SK-N-SH treated with all-trans-retinoic acid at 6 μM for 48 hours (cell line): ENCODE measurements around the gene IRAK4.

Experiments
- ATAC-seq: fragments of 200-7000 bp; cut with Tn5 transposase; 3 replicates; pipeline ENCODE4 v1.9.1; 2020; ENCODE audit warnings: mild to moderate bottlenecking, moderate library complexity
- ARNTL ChIP-seq: fragments of 450-650 bp; formaldehyde crosslinking; IDR thresholded peaks from 2 replicates; pipeline ENCODE4 v1.5.0; 2020; ENCODE audit warnings: low read depth, mild to moderate bottlenecking, moderate library complexity, borderline replicate concordance
- BACH2 ChIP-seq: fragments of 250-450 bp; sonication (Bioruptor Pico); IDR thresholded peaks from 2 replicates; pipeline ENCODE4 v1.9.0; 2021; ENCODE audit warnings: mild to moderate bottlenecking, borderline replicate concordance
- CREB5 ChIP-seq: fragments of 250-450 bp; sonication (Bioruptor Pico); IDR thresholded peaks from 2 replicates; pipeline ENCODE4 v1.5.1; 2020; ENCODE audit warnings: low read depth, mild to moderate bottlenecking, moderate library complexity
- CSDC2 ChIP-seq: fragments of 250-450 bp; sonication (Bioruptor Pico); IDR thresholded peaks from 2 replicates; pipeline ENCODE4 v1.5.0; 2020; ENCODE audit warnings: mild to moderate bottlenecking, moderate library complexity
- ESRRG ChIP-seq: fragments of 250-450 bp; sonication (Bioruptor Pico); IDR thresholded peaks from 2 replicates; pipeline ENCODE4 v1.6.1; 2021; ENCODE audit warnings: mild to moderate bottlenecking
- GLIS3 ChIP-seq: fragments of 250-450 bp; sonication (Bioruptor Pico); IDR thresholded peaks from 2 replicates; pipeline ENCODE4 v1.5.0; 2020; ENCODE audit warnings: mild to moderate bottlenecking, moderate library complexity
- ISL1 ChIP-seq: fragments of 250-450 bp; sonication (Bioruptor Pico); IDR thresholded peaks from 2 replicates; pipeline ENCODE4 v2.1.2; 2022; ENCODE audit warnings: mild to moderate bottlenecking, moderate library complexity
- OSR1 ChIP-seq: fragments of 250-450 bp; sonication (Bioruptor Pico); IDR thresholded peaks from 2 replicates; pipeline ENCODE4 v1.8.0; 2022; ENCODE audit warnings: moderate library complexity, mild to moderate bottlenecking, inconsistent platforms
- PATZ1 ChIP-seq: fragments of 250-450 bp; sonication (Bioruptor Pico); IDR thresholded peaks from 2 replicates; pipeline ENCODE4 v1.8.0; 2020; ENCODE audit warnings: mild to moderate bottlenecking, moderate library complexity, borderline replicate concordance
- POU6F1 ChIP-seq: fragments of 250-450 bp; sonication (Bioruptor Pico); IDR thresholded peaks from 2 replicates; pipeline ENCODE4 v1.8.0; 2021; ENCODE audit warnings: low read depth, mild to moderate bottlenecking, moderate library complexity, borderline replicate concordance
- RARB ChIP-seq: fragments of 250-450 bp; sonication (Bioruptor Pico); IDR thresholded peaks from 2 replicates; pipeline ENCODE4 v1.8.0; 2021; ENCODE audit warnings: mild to moderate bottlenecking, moderate library complexity
- TOX ChIP-seq: fragments of 250-450 bp; sonication (Bioruptor Pico); IDR thresholded peaks from 2 replicates; pipeline ENCODE4 v1.8.0; 2021; ENCODE audit warnings: mild to moderate bottlenecking, moderate library complexity, borderline replicate concordance
- ZC3H10 ChIP-seq: fragments of 250-450 bp; sonication (Bioruptor Pico); IDR thresholded peaks from 2 replicates; pipeline ENCODE4 v1.5.1; 2021; ENCODE audit warnings: mild to moderate bottlenecking, moderate library complexity
- ZFP3 ChIP-seq: fragments of 250-450 bp; sonication (Bioruptor Pico); IDR thresholded peaks from 2 replicates; pipeline ENCODE4 v1.5.0; 2020; ENCODE audit warnings: mild to moderate bottlenecking, moderate library complexity
- ZNF565 ChIP-seq: fragments of 450-650 bp; formaldehyde crosslinking; conservative IDR thresholded peaks from 2 replicates; pipeline ENCODE4 v1.5.0; 2020; ENCODE audit warnings: low read depth, mild to moderate bottlenecking, moderate library complexity
- ZNF70 ChIP-seq: fragments of 450-650 bp; formaldehyde crosslinking; IDR thresholded peaks from 2 replicates; pipeline ENCODE4 v1.5.0; 2020; ENCODE audit warnings: mild to moderate bottlenecking, moderate library complexity
- TF ChIP-seq, protein P1 (sequence below): fragments of 250-450 bp; sonication (Bioruptor Pico); IDR thresholded peaks from 2 replicates; pipeline ENCODE4 v1.5.0; 2020; ENCODE audit warnings: mild to moderate bottlenecking, moderate library complexity
- TF ChIP-seq, protein P2 (sequence below): fragments of 250-450 bp; sonication (Bioruptor Pico); IDR thresholded peaks from 2 replicates; pipeline ENCODE4 v1.5.1; 2021; ENCODE audit warnings: mild to moderate bottlenecking, moderate library complexity

Gene IRAK4

GRCh38 chr12:43764528-43764927, 5.8 kb downstream of the IRAK4 start:
- no peak for ATAC-seq
- TF ChIP-seq POU6F1 (CRISPR knock-in tag) (no peak), TOX (no peak), ZFP3 (CRISPR knock-in tag) (no peak), ZNF70 (CRISPR knock-in tag) (no peak), ZNF565 (CRISPR knock-in tag) (no peak), PATZ1 (CRISPR knock-in tag) (no peak), OSR1 (CRISPR knock-in tag) (no peak), CREB5 (CRISPR knock-in tag) (no peak), ESRRG (CRISPR knock-in tag) (no peak), ISL1 (CRISPR knock-in tag) (no peak), ARNTL (CRISPR knock-in tag) (no peak), ZC3H10 (CRISPR knock-in tag) (no peak)
- TF ChIP-seq, protein P1, sequence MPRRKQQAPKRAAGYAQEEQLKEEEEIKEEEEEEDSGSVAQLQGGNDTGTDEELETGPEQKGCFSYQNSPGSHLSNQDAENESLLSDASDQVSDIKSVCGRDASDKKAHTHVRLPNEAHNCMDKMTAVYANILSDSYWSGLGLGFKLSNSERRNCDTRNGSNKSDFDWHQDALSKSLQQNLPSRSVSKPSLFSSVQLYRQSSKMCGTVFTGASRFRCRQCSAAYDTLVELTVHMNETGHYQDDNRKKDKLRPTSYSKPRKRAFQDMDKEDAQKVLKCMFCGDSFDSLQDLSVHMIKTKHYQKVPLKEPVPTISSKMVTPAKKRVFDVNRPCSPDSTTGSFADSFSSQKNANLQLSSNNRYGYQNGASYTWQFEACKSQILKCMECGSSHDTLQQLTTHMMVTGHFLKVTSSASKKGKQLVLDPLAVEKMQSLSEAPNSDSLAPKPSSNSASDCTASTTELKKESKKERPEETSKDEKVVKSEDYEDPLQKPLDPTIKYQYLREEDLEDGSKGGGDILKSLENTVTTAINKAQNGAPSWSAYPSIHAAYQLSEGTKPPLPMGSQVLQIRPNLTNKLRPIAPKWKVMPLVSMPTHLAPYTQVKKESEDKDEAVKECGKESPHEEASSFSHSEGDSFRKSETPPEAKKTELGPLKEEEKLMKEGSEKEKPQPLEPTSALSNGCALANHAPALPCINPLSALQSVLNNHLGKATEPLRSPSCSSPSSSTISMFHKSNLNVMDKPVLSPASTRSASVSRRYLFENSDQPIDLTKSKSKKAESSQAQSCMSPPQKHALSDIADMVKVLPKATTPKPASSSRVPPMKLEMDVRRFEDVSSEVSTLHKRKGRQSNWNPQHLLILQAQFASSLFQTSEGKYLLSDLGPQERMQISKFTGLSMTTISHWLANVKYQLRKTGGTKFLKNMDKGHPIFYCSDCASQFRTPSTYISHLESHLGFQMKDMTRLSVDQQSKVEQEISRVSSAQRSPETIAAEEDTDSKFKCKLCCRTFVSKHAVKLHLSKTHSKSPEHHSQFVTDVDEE: no peak

DNA sequence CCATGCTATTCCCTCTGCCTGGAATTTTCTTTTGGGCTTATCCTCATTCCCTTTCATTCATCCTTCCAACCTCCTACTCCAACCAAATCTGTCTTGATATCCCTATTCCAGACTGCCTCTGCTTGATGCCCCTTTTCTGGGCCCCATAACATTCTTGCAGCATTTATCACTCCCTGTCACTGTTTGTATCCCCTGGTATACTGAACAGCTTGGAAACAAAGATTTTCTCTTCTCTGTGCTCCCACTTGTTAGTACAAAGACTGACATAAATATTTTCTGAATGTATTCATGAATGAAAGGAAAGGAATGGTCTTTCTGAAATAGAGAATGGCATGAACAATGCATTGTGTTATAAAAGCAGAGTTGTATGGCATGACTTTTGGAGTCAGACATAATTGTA, 7.5 kb downstream of the IRAK4 start:
- no peak for ATAC-seq
- TF ChIP-seq RARB (no peak), ZNF70 (CRISPR knock-in tag) (no peak), ESRRG (CRISPR knock-in tag) (no peak), BACH2 (no peak), CREB5 (CRISPR knock-in tag) (no peak), PATZ1 (CRISPR knock-in tag) (no peak), TOX (no peak), POU6F1 (CRISPR knock-in tag) (no peak), ZC3H10 (CRISPR knock-in tag) (no peak), OSR1 (CRISPR knock-in tag) (no peak), GLIS3 (no peak), CSDC2 (CRISPR knock-in tag) (no peak), ZFP3 (CRISPR knock-in tag) (no peak), ZNF565 (CRISPR knock-in tag) (no peak)
- TF ChIP-seq, protein P1: no peak
- TF ChIP-seq, protein P2, sequence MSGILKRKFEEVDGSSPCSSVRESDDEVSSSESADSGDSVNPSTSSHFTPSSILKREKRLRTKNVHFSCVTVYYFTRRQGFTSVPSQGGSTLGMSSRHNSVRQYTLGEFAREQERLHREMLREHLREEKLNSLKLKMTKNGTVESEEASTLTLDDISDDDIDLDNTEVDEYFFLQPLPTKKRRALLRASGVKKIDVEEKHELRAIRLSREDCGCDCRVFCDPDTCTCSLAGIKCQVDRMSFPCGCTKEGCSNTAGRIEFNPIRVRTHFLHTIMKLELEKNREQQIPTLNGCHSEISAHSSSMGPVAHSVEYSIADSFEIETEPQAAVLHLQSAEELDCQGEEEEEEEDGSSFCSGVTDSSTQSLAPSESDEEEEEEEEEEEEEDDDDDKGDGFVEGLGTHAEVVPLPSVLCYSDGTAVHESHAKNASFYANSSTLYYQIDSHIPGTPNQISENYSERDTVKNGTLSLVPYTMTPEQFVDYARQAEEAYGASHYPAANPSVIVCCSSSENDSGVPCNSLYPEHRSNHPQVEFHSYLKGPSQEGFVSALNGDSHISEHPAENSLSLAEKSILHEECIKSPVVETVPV (CRISPR knock-in tag): no peak
